ENCODE results near the gene FMOD.

The FMOD gene

DNA sequence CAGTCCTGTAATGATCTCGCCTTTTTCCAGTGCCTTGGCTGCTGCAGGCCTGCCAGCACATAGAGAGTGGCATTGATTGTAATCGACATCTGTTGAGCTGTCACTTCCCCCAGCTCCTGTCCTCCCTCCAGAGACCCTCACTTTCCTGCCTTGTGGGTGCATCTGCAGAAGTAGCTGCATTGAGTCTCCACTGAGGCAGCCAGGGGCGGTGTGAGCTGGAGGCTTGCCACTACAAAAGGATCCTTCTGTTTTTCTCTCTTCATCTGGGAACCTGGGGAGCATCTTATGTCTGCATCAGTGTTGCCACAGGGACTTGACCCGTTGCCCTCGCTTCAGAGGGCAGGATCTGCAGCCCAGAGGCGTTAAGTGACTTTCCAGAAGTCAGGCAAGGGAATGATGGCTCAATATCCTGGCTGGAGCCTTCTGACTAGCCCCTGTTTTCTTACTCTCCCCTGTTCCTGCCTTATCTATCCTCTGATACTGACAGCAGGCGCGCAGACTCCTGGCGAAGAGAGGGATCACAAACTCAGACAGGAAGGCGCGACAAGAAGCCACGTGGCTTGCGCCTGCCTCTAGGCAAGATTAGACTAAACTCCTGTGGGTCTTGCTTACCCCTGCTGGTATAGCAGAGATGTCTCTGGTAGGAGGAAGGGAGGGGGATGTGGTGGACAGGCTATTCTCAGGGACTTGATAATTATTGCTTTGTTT is 13.3 kb upstream of the FMOD start:
- H3K4me3 ChIP-seq (ENCODE audit: low read length) = no peak overlapping the region
- DNase-seq (ENCODE audit: low read depth, low spot score) = no peak

DNA sequence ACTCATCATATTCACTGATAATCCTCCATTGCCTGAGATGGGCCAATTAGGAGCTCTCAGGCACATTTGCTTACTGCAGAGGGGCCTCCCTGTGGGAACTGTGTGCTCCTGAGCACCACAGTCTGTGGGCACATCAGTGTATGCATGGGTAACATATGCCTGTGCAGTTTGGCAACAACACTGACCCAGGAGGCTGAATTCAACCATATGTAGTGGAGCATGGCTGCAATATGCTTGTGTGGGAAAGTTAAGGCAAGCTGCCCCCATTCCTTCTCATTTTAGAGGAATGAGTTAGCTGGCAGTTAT is 11.8 kb upstream of the FMOD start:
- no peak for DNase-seq (ENCODE audit: low read depth, low spot score)
- no peak overlapping the region for H3K4me3 ChIP-seq (ENCODE audit: low read length)

DNA sequence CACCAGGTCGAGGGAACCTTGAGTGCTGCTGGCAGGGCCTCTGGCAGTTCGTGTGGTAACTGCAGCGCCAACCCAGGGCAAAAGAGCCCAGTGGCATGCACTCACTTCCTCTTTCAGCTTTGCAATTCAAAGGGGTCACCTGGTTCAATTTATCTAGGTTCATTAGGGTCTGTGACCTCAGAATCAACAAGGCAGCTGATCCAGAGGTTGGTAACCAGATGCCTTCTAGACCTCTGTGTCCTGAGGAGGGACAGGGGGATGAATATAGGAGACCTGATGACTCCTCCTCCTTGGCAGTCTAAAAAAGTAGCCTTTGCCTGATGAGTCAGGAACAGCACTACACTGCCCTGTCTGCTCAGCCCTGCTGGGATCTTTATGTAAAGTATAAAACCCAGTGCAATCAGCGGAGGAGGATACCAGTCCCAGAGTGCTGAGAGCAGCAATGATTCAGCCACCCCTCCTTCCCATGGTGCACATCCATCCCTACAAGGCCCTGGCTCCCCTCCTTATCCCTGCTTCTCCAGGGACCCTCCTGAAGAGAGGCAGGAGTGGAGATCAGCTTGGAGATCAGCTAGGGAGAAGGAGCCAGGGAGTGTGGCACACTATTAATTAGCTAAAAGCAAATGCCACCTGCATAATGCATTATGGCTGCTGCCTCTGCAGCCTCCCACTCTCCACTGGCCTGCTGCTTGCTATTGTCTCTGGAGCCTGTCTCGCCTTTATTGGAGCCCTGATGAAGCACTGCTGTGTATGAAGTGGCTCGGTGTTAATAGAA is 11.2 kb upstream of the FMOD start:
- no peak overlapping the region for H3K4me3 ChIP-seq (ENCODE audit: low read length)
- DNase-seq (ENCODE audit: low read depth, low spot score) = no peak

DNA sequence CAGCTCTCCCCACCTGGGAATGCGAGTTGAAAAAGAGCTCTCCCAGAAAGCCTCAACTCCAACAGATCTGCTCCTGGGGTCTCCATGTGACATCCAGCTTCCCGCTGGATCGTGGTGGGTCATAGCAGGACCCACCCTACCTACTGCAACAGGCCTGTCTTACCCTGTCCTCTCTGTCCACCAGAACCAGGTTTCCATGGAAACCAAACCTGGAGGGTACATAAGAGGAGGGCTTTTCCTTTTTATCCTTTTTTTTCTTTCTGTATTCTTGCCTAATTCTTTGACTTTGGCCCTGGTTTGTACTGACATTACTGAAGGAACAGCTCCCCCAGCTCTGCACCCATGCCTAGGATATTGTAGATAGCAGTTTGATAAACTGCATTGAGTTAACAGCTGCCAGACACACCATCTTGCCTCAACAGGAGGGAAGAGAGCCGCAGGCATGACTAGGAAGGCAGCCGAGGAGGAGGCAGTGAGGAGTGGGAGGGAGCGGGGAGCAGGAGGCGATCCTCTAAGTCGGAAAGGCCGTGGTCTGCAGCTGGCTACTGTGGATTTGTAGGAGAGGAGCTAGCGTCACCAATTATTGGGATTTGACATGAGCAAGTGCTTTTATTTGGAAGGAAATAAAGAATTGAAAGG is 9.7 kb upstream of the FMOD start:
- no peak overlapping the region for H3K4me3 ChIP-seq (ENCODE audit: low read length)
- no peak for DNase-seq (ENCODE audit: low read depth, low spot score)

DNA sequence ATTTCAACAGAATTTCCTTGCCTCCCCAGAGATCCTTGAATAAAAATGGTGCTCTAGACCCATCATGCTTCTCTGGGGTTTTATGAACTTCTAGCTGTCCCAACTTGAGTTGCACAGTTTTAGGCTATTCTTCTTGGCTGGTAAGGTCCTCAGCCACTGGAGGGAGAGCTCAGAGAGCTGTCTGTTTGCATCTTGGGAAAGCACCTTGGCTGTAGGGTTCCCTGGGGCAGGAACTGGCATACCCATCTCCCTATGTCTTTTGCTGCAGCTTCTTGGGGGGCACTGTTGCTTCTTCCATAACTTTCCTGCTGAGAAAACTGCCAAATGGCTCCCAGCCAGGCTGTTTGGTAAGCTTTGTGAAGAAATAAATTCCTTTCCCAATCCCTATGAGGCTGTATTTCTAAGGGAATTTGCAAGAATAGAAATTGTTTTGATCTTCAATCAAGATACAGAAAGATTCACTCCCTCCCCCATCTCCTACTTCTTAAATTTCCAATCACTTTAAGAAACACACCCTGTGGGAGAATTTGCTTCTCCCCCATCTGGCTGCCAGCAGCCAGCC is 8.2 kb upstream of the FMOD start:
- H3K4me3 ChIP-seq (ENCODE audit: low read length) = no peak overlapping the region
- no peak for DNase-seq (ENCODE audit: low read depth, low spot score)

DNA sequence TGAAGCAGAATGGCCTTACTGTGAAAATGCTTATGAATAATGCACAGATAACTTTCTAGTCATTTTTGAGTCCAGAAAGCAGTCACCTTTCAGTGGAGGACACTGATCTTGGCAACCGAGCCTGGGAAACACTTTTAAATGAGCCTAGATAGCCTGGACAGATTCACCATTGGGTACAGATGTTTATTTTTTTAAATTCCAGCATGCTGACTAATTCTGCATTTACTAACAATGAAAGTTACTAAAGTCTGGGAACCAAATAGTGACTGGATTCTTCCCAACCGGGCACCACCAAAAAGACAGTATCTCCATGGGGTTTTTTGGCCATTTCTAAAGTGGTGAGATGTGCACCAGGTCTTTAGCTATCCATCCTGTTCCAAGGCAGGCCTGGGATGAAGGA is 3.3 kb upstream of the FMOD start:
- H3K4me3 ChIP-seq (ENCODE audit: low read length) = no peak overlapping the region

DNA sequence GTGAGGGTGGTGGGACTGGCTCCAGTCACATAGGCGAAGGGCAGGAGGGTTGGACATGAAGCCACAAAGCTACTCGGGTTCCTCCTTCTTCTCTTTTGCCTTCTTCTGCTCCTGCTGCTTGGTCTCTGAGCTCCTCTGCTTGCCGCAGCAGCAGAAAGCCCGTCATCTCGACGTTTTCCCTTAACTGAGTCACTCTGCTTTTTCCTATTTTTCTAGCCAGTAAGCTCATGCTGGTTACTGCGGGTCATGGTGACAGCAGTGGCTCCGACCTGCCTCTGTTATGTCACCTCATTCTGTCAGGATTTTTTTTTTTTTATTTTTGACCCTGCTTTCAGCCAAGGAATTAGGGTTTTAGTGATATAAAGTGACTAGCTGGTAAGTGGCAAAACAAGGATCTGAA is 2.6 kb upstream of the FMOD start:
- no peak for DNase-seq (ENCODE audit: low read depth, low spot score)
- H3K4me3 ChIP-seq (ENCODE audit: low read length) = no peak overlapping the region

More for the DNA sequence above, 3.3 kb upstream of the FMOD start:
- DNase-seq (ENCODE audit: low read depth, low spot score) = no peak

DNA sequence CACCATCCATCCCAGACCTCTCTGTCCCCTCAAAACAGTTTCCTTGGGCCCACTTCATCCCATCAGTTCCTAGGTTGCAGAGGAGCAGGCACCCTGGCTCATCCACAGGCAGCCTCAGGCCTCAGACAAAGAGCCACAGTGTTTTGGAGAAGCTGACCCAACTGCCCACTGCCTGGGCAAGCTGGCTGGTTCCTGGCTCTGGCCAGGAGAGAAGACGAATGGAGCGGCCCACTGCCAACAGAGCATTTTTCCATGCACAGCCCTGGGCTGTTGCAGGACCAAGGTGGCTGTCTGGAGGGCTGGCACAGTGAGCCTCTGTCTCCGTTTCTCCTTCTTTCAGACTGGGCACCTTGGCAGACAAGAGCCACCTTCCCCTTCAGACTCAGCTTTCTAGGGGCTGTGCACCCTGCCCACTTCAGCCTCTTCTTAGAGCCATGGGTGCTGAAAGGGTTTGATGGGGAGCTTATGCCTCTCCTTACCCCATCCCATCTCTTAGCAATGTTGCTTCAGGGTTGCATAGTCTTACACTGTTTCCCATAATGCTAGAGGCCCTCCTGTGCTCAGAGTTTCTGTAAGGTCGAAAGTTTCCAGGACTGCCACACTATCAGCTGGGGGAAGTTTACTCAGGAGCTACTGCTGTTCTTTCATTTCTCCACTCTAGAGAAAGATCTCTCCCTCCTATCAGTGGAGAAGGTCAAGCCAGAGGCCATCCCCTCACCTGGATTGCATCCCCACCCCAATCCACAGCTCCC is 973 bp downstream of the FMOD start:
- no peak for DNase-seq (ENCODE audit: low read depth, low spot score)
- no peak overlapping the region for H3K4me3 ChIP-seq (ENCODE audit: low read length)

DNA sequence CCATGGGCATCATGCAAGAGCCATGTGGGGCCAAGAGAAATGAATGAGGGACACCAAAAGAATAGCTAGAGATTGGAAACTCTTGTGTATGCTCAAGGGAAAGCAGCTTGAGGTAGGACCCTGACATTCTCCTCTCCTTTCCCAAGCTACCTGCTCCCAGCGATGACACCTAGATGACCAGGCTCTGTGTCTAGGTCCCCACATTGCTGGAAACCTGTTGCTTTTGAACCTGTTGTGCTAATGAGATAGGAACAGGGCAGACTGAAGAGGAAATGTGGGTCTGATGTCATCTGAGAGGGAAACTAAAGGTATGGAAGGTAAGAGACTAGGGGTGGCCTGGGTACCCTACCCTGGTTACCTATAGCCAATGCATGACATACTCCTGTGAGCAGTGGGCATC is 1.8 kb downstream of the FMOD start:
- DNase-seq (ENCODE audit: low read depth, low spot score) = no peak
- no peak overlapping the region for H3K4me3 ChIP-seq (ENCODE audit: low read length)

DNA sequence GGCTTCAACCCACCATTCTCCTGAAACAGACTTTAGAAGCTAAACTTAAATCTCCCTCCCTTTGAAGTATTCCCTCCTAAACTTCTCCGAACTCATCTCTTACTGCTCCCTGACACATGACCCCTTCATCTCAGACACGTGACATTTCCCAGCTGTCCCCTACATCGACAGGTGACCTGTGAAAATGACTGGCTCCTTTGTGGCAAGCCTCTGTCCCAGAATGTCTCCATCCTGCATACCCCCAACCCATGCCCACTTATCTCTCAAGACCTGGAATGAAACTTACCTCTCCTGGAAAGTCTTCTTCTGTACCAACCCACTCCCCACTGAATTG is 4.2 kb downstream of the FMOD start:
- H3K4me3 ChIP-seq (ENCODE audit: low read length) = no peak overlapping the region
- DNase-seq (ENCODE audit: low read depth, low spot score) = no peak

DNA sequence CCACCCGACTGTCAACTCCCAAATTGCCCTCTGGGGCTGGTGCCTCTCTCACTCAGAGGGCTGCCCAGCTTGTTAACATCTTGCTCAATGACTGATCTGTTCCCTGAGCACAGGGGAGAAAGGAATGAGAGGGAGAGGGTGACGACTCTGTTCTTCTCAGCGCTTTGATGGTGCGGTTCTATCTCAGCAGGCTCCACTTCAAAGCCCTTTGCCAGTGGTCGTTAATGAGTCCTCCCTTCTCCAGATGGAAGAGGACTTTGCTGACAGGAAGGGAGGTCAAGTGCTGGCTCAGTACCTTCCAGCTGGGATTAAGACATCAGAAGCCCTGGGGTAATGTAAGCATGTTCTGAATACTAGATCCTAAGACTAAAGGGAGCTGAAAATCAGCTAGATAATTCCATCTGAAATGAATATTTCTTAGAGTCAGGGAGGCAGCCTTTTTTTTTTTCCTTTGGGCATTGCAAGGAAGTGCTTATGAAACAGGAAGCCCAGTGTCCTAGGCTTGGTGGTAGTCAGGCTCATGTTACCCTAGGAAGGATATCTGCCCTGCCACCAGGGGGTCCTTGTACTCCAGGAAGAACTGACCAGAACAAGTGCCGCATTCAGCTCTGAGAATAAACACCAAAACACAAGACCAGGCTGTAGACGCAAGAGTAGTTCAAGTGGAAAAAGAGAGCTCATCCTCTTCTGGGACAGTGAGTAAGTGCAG is 4.7 kb downstream of the FMOD start:
- no peak overlapping the region for H3K4me3 ChIP-seq (ENCODE audit: low read length)
- no peak for DNase-seq (ENCODE audit: low read depth, low spot score)

DNA sequence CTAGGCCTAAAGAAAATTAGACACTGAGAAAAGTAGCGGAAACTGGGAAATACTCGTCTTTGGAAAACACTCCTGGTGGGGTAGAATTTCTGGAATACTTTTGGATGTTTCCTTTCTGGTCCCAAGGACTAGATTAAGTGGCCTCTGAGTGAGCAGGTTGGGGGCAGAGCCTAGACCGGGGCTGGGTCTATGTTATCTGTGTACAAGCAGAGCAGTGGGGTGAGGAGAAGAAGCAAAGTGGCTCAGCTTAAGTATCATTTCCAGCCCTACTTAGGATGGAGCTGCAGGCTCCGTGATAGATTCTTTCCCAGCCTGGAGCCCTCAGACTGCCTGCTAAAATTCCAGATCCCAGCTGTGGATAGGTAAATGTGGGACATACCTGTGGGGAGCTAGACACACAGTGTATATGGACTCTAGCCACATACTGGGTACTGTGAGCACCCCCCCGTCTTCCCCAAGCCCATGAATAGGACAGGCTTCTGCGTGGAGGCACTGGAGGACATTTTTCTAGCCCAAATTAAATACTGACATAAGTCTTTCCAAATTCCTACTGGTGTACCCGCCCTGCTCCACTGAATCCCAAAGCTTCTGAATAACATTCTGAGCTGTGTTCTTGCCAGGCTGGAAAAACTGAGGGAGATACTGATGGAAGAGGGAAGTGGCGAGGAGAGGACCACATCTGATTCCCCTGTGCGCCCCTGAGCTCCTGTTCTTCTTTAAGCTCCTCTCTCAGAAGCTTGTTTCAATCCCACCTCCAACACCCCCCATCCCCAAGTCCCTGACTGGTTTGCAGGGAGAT is 6.8 kb downstream of the FMOD start:
- H3K4me3 ChIP-seq (ENCODE audit: low read length) = no peak overlapping the region
- no peak for DNase-seq (ENCODE audit: low read depth, low spot score)

DNA sequence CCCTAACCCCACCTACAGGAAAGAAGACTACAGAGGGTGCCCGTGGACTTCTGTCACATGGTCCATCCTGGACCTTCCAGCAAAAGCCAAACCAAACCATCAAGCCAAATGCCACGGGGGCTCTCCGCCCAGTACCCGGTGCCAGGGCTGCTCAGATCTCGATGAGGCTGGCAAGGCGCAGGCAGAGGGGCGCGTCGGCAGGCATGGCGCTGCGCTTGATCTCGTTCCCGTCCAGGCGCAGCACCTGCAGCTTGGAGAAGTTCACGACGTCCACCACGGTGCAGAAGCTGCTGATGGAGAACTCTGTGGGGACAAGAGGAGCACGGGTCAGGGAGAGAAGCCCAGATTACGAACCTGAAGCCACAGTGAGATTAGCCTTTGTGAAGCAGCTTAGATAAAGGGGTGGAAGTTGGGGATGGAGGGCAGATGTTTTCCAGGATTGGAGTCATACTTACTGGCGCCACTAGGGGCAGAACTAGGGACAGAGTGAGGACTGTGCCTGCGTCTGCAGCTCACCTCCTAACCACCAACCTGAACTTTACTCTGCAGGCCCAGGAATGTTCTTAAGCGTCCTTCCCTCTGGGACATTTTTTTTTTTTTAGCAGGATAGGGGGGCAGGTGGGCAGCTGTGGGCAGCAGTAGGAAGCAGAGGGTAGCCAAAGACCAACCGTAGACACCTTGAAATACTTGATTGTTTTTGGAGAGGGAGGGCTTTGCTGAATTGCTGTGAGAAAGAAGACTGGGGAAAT is 8.6 kb downstream of the FMOD start:
- peak; percentile 37 for DNase-seq (ENCODE audit: low read depth, low spot score)
- H3K4me3 ChIP-seq (ENCODE audit: low read length) = peak overlapping the region; percentile 33

DNA sequence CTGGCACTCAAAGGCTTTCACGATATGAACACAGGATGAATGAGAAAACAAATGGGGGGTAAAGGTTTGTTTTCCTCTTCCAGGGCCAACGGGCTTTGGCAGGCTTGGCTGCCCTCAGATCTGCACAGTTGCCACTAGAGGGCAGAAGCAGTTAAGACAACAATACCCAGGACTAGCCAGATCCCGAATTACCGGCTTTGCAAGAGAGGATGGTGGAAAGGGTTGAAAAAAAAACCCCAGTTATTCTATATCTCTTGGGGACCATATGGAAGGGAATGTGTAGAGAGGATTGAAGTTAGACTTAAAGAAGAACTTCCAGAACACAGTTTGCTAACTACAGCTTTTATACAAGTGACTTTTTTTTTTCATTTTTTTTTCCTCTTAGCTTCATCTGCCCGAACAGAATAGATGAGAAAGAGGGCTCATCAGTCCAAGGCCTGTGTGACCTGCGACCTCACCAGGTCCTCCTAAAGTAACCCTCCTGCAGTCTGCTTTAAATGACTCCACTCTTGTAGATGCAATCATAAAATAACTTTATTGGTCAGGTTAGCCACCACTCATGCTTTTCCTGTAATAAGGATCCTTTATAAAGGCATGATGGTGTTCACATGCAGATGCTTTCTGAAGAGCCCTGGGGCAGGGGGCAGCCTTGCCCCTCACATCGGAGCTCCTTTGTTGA is 10.7 kb downstream of the FMOD start:
- H3K4me3 ChIP-seq (ENCODE audit: low read length) = no peak overlapping the region
- peak; percentile 77 for DNase-seq (ENCODE audit: low read depth, low spot score)

DNA sequence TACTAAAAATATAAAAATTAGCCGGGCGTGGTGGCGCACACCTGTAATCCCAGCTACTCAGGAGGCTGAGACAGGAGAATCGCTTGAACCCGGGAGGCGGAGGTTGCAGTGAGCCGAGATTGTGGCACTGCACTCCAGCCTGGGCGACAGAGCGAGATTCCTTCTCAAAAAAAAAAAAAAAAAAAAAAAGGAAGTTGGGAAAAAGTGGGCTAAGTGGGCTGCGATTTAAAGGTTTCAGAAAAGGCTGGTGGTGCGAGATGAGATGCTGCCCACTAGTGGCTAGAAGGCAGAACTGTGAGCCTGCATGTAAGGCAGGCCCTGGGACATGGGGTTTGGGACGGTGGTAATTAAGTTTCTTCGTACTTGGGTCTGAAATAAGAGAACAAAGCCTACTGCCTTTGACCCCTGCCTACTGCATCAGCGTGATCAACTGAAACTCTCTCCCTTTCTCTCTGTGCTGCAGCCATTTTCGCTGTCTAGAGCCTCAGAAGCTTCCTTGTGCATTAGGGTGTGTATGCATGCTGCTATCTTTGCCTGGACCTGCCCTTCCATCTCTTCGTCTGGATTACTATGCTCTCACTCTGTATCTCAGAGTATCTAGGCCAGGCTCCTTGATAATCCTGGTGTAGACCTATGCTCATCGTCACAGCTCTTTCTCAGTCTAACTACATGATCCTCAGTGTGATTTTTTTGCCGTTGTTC is 12.4 kb downstream of the FMOD start:
- no peak overlapping the region for H3K4me3 ChIP-seq (ENCODE audit: low read length)
- peak; percentile 59 for DNase-seq (ENCODE audit: low read depth, low spot score)

DNA sequence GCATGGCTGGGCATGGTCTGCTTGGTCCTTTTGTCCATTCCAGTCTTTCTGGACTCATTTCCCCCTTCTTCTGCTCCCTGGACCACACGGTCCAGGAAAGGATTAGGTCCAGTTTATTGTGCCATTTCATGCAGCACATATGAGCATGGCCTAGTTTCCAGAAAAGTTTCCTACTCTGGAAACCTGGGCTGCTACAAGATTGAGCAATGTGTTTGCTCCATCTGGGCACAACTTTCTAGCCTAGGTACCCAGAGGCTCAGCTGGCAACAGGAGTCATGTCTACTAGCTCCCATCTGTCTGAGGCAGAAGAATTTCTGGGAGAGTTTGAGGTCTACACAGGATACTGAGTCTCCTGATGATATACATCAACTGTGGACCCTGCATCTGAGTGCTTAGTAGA is 14.8 kb downstream of the FMOD start:
- DNase-seq (ENCODE audit: low read depth, low spot score) = no peak
- no peak overlapping the region for H3K4me3 ChIP-seq (ENCODE audit: low read length)

DNA sequence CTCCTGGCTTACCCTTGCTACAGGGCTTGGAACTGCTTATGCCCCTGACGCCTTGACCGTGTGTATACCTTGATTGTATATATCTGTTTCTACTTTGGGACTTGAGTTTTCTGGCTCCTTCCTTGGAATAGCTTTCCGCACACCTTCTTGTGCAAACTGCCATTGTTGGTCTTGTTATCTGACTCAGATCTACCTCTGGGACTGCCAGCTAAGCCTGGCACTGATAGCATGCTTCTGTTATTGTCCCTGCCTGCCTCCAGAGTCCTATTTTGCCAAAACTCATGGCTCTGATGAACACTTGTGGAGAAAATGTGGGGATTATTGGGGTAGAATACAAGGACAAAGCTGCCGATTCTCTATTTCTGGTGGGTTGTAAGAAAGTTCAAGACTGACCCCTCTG is 15.4 kb downstream of the FMOD start:
- no peak overlapping the region for H3K4me3 ChIP-seq (ENCODE audit: low read length)
- DNase-seq (ENCODE audit: low read depth, low spot score) = no peak

Data from Jurkat, Clone E6-1 (cell line).